Measurements from ENCODE around the gene GFRA1. TPM values are rescaled to one million over a fixed set of nuclear protein-coding genes. Genes with fewer than 3 reads are reported as not detected.
"Not testable (repeated sequence)": the region's sequence is repeated elsewhere in the genome, so short reads cannot be mapped to it uniquely, and the experiment has no call there.

The GFRA1 gene
- total RNA-seq, 1 donor from 2014 or later: 44.1 TPM

DNA sequence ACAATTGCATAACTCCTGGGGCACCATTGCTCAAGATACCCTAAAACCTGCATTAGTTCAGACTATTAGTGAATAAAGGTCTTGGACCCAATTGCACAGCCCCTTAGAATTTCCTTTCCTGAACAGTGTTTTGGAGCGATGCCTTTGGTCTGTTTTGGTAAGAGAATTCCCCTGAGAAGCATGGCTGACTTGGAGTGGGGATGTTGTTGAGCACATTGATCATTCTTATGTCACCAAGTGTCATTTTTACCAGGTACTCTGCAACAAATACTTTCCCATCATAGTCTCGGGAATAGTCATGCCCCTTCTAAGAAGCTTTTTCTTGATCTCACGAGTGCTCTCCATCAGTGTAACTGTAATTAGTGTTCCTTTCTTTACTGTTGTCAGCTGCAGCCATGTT is 229.7 kb downstream of the GFRA1 start:
- H3K27ac Mint-ChIP-seq (ENCODE audit: unreplicated experiment): no peak overlapping the region
- peaks cover 5% of the 10 kb centered on the region for H3K9me3 Mint-ChIP-seq (ENCODE audit: unreplicated experiment)
- H3K36me3 Mint-ChIP-seq (ENCODE audit: unreplicated experiment): no peaks in the 10 kb centered on the region
- peaks cover 3% of the 10 kb centered on the region for H3K27me3 Mint-ChIP-seq (ENCODE audit: unreplicated experiment)
- H3K4me1 Mint-ChIP-seq (ENCODE audit: unreplicated experiment): peaks cover 37% of the 10 kb centered on the region
- DNase-seq (ENCODE audit: extremely low spot score, unreplicated experiment): no peak
- TF ChIP-seq, protein P1, sequence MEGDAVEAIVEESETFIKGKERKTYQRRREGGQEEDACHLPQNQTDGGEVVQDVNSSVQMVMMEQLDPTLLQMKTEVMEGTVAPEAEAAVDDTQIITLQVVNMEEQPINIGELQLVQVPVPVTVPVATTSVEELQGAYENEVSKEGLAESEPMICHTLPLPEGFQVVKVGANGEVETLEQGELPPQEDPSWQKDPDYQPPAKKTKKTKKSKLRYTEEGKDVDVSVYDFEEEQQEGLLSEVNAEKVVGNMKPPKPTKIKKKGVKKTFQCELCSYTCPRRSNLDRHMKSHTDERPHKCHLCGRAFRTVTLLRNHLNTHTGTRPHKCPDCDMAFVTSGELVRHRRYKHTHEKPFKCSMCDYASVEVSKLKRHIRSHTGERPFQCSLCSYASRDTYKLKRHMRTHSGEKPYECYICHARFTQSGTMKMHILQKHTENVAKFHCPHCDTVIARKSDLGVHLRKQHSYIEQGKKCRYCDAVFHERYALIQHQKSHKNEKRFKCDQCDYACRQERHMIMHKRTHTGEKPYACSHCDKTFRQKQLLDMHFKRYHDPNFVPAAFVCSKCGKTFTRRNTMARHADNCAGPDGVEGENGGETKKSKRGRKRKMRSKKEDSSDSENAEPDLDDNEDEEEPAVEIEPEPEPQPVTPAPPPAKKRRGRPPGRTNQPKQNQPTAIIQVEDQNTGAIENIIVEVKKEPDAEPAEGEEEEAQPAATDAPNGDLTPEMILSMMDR (IDR thresholded peaks at IDR 0.05): no peak
- H3K4me3 Mint-ChIP-seq (ENCODE audit: unreplicated experiment): no peak overlapping the region

DNA sequence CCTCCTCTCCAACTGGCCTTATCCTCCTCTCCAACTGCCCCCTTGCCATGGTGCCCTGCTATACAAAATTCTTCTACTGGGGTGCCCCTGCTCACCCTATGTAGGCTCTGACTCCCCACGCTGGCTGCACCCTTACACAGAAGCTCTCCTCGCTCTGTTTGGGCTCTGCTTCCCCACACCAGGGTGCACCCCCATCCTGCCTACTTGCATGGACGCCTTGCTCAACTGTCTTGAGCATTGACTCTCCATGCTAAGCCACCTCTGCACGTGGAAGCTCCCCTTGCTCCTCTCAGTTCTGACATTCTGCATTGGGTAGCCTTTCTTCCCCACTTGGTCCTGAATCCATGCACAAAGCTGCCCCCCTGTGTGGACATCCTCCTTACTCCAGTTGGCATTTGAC is 231.1 kb downstream of the GFRA1 start:
- Mint-ChIP-seq H3K27me3 (ENCODE audit: unreplicated experiment) (peaks cover 3% of the 10 kb centered on the region), H3K9me3 (ENCODE audit: unreplicated experiment) (peaks cover 8% of the 10 kb centered on the region), H3K4me3 (ENCODE audit: unreplicated experiment) (no peak overlapping the region), H3K36me3 (ENCODE audit: unreplicated experiment) (no peaks in the 10 kb centered on the region), H3K27ac (ENCODE audit: unreplicated experiment) (no peak overlapping the region), H3K4me1 (ENCODE audit: unreplicated experiment) (peaks cover 35% of the 10 kb centered on the region)
- peak; percentile 82 for DNase-seq (ENCODE audit: extremely low spot score, unreplicated experiment)
- TF ChIP-seq, protein P1 (IDR thresholded peaks at IDR 0.05): no peak

DNA sequence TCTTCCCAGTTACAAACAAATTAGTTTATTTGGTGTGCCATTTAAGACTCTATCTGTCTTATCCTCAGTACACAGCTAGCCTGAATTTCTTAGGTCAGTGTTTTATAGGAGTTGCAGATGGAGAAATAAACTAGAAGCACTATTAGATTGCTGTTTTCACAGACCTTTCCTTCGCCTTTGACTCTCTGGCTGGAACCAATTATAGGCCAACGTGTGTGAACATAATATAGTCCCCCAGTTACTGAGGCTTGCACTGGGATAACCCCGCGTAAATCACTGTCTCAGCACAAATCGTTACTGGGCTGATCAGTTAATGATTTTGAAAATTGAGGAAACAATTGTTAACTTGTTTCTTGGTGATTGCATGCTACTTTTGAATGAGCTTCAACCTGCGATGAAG is 233.4 kb downstream of the GFRA1 start:
- no peak for DNase-seq (ENCODE audit: extremely low spot score, unreplicated experiment)
- H3K4me3 Mint-ChIP-seq (ENCODE audit: unreplicated experiment): no peak overlapping the region
- H3K27ac Mint-ChIP-seq (ENCODE audit: unreplicated experiment): no peak overlapping the region
- peaks cover 19% of the 10 kb centered on the region for H3K4me1 Mint-ChIP-seq (ENCODE audit: unreplicated experiment)
- TF ChIP-seq, protein P1 (IDR thresholded peaks at IDR 0.05): no peak
- no peaks in the 10 kb centered on the region for H3K27me3 Mint-ChIP-seq (ENCODE audit: unreplicated experiment)
- H3K36me3 Mint-ChIP-seq (ENCODE audit: unreplicated experiment): no peaks in the 10 kb centered on the region
- H3K9me3 Mint-ChIP-seq (ENCODE audit: unreplicated experiment): peaks cover 8% of the 10 kb centered on the region

DNA sequence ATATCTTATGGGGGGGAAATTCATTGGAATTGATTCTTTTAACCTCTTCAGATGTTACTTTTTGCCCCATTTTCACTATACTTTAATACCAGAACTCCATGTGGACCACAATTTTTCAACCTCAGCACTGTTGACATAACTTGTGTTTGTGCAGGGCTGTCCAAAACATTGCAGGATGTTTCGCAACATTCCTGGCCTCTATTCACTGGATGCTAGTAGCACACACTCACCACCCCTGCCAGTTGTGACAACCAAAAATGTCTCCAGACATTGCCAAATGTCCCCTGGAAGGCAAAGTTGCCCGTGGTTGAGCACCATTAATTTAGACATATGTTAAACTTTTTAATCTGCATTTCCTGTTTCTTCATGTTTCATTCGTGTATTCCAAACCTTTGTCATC is 234.7 kb downstream of the GFRA1 start:
- H3K4me3 Mint-ChIP-seq (ENCODE audit: unreplicated experiment): no peak overlapping the region
- no peaks in the 10 kb centered on the region for H3K27me3 Mint-ChIP-seq (ENCODE audit: unreplicated experiment)
- peaks cover 19% of the 10 kb centered on the region for H3K9me3 Mint-ChIP-seq (ENCODE audit: unreplicated experiment)
- H3K4me1 Mint-ChIP-seq (ENCODE audit: unreplicated experiment): peaks cover 8% of the 10 kb centered on the region
- H3K36me3 Mint-ChIP-seq (ENCODE audit: unreplicated experiment): no peaks in the 10 kb centered on the region
- DNase-seq (ENCODE audit: extremely low spot score, unreplicated experiment): no peak
- TF ChIP-seq, protein P1 (IDR thresholded peaks at IDR 0.05): no peak
- H3K27ac Mint-ChIP-seq (ENCODE audit: unreplicated experiment): peak overlapping the region; percentile 1

DNA sequence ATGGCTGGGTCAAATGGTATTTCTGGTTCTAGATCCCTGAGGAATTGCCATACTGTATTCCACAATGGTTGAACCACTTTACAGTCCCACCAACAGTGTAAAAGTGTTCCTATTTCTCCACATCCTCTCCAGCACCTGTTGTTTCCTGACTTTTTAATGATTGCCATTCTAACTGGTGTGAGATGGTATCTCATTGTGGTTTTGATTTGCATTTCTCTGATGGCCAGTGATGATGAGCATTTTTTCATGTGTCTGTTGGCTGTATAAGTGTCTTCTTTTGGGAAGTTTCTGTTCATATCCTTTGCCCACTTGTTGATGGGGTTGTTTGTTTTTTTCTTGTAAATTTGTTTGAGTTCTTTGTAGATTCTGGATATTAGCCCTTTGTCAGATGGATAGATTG is 237.6 kb downstream of the GFRA1 start:
- H3K4me3 Mint-ChIP-seq (ENCODE audit: unreplicated experiment); H3K27ac Mint-ChIP-seq (ENCODE audit: unreplicated experiment); H3K27me3 Mint-ChIP-seq (ENCODE audit: unreplicated experiment); H3K36me3 Mint-ChIP-seq (ENCODE audit: unreplicated experiment); H3K4me1 Mint-ChIP-seq (ENCODE audit: unreplicated experiment); DNase-seq (ENCODE audit: extremely low spot score, unreplicated experiment): not testable (repeated sequence)
- H3K9me3 Mint-ChIP-seq (ENCODE audit: unreplicated experiment): peaks cover 18% of the 10 kb centered on the region

DNA sequence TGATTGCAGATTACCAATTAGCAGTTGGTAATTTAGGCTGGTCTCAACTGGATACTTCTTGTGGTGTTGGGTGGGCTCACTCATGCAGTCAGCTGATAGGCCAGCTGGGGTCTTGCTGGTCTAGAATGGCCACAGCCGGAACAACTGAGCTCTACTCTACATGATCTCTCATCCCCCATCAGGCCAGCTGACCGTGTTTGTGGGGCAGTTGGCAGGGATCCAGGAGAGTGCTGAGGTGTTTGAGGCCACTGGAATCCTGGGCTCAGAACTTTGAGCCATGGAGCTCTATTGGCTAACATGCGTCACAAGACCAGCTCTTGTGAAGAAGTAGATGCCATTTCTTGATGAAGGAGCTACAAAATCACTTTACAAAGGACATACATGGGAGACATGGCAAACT is 242.4 kb downstream of the GFRA1 start:
- H3K27ac Mint-ChIP-seq (ENCODE audit: unreplicated experiment): no peak overlapping the region
- DNase-seq (ENCODE audit: extremely low spot score, unreplicated experiment): no peak
- no peak overlapping the region for H3K4me3 Mint-ChIP-seq (ENCODE audit: unreplicated experiment)
- no peaks in the 10 kb centered on the region for H3K27me3 Mint-ChIP-seq (ENCODE audit: unreplicated experiment)
- no peaks in the 10 kb centered on the region for H3K4me1 Mint-ChIP-seq (ENCODE audit: unreplicated experiment)
- peaks cover 3% of the 10 kb centered on the region for H3K36me3 Mint-ChIP-seq (ENCODE audit: unreplicated experiment)
- TF ChIP-seq, protein P1 (IDR thresholded peaks at IDR 0.05): no peak
- H3K9me3 Mint-ChIP-seq (ENCODE audit: unreplicated experiment): peaks cover 21% of the 10 kb centered on the region

All from osteocyte (in vitro differentiated cells).